Hepatocyte (in vitro differentiated cells): ENCODE data around the gene SEL1L2. TPM values are rescaled to one million over a fixed set of nuclear protein-coding genes. Genes with fewer than 3 reads are reported as not detected.

Source experiments
- DNase-seq: peaks from one replicate; pipeline ENCODE4 v3.0.0-alpha.2; 2016; ENCODE audit warnings: low spot score
- H2AFZ ChIP-seq: fragments of 200-600 bp; sonication (generic); 2 replicates; pipeline ENCODE4 v1.6.0; 2016; ENCODE audit warnings: antibody characterized with exemption, mild to moderate bottlenecking
- H3K27ac ChIP-seq: fragments of 200-600 bp; sonication (generic); 2 replicates; pipeline ENCODE4 v1.5.1; 2016; ENCODE audit warnings: mild to moderate bottlenecking
- H3K27me3 ChIP-seq: fragments of 200-600 bp; sonication (generic); 2 replicates; pipeline ENCODE4 v1.6.1; 2016
- H3K36me3 ChIP-seq: fragments of 200-600 bp; sonication (generic); replicated peaks from 2 replicates; pipeline ENCODE4 v1.5.1; 2016; ENCODE audit warnings: low read depth; ENCODE audit not compliant: insufficient read depth
- H3K4me1 ChIP-seq: fragments of 200-600 bp; sonication (generic); 2 replicates; pipeline ENCODE4 v1.5.1; 2016; ENCODE audit warnings: mild to moderate bottlenecking, moderate library complexity; ENCODE audit not compliant: insufficient read depth
- H3K4me2 ChIP-seq: fragments of 200-600 bp; sonication (generic); 2 replicates; pipeline ENCODE4 v1.6.0; 2016
- H3K4me3 ChIP-seq: fragments of 200-600 bp; sonication (generic); 2 replicates; pipeline ENCODE4 v1.5.1; 2016; ENCODE audit warnings: mild to moderate bottlenecking
- H3K79me2 ChIP-seq: fragments of 200-600 bp; sonication (generic); 2 replicates; pipeline ENCODE4 v1.6.0; 2017; ENCODE audit warnings: mild to moderate bottlenecking
- H3K9me2 ChIP-seq: fragments of 200-600 bp; sonication (generic); replicated peaks from 2 replicates; pipeline ENCODE4 v1.6.0; 2017; ENCODE audit warnings: mild to moderate bottlenecking; ENCODE audit not compliant: insufficient read depth
- H3K9me3 ChIP-seq: fragments of 200-600 bp; sonication (generic); 2 replicates; pipeline ENCODE4 v1.5.1; 2016; ENCODE audit warnings: low read depth, mild to moderate bottlenecking
- H4K20me1 ChIP-seq: fragments of 200-600 bp; sonication (generic); 2 replicates; pipeline ENCODE4 v1.6.0; 2016; ENCODE audit warnings: mild to moderate bottlenecking; ENCODE audit not compliant: insufficient read depth, poor library complexity, severe bottlenecking
- EZH2 ChIP-seq: fragments of 200-600 bp; sonication (generic); IDR thresholded peaks from 2 replicates; pipeline ENCODE4 v1.6.1; 2016; ENCODE audit warnings: antibody characterized with exemption, mild to moderate bottlenecking, borderline replicate concordance
- EZH2phosphoT487 ChIP-seq: fragments of 200-600 bp; sonication (generic); IDR thresholded peaks from one replicate; pipeline ENCODE4 v1.6.1; 2018; ENCODE audit warnings: antibody characterized with exemption, mild to moderate bottlenecking, low read depth, moderate library complexity; ENCODE audit not compliant: unreplicated experiment, severe bottlenecking
- WGBS: methylation state at CpG from one replicate; pipeline ENCODE4 v1.1.6; 2016; ENCODE audit warnings: low lambda C conversion rate; ENCODE audit errors: missing lambda C conversion rate; 5-methylcytosine and 5-hydroxymethylcytosine counted together
- polyA plus RNA-seq: library from polyadenylated mRNA; unstranded; fragments of >200 nt; fragmentation: Nextera tagmentation; extraction: Ambion mirVana; gene quantifications from 2 replicates; pipeline ENCODE4 v1.2.1, GENCODE V29; 2016
- total RNA-seq: library from RNA; depleted of rRNA; stranded (reverse); fragments of >200 nt; gene quantifications from 2 replicates; pipeline ENCODE4 v1.2.3, GENCODE V29; 2014
- TF ChIP-seq, protein P1 (sequence below): fragments of 200-600 bp; sonication (generic); IDR thresholded peaks from 2 replicates; pipeline ENCODE4 v1.5.1; 2016; ENCODE audit warnings: antibody characterized with exemption, mild to moderate bottlenecking; ENCODE audit not compliant: poor library complexity

SEL1L2 gene
- total and polyA plus RNA-seq, 2 experiments from 2014 or later = not detected

- Histone ChIP-seq H3K9me3 (no peaks in the 10 kb centered on the region), H3K4me1 (no peaks in the 10 kb centered on the region), H3K4me3 (no peak overlapping the region), H4K20me1 (no peaks in the 10 kb centered on the region), H2AFZ (no peak overlapping the region), H3K4me2 (no peak overlapping the region), H3K27me3 (no peaks in the 10 kb centered on the region), H3K27ac (no peak overlapping the region), H3K36me3 (no peaks in the 10 kb centered on the region), H3K9me2 (no peaks in the 10 kb centered on the region), H3K79me2 (no peaks in the 10 kb centered on the region)
- TF ChIP-seq, protein P1, sequence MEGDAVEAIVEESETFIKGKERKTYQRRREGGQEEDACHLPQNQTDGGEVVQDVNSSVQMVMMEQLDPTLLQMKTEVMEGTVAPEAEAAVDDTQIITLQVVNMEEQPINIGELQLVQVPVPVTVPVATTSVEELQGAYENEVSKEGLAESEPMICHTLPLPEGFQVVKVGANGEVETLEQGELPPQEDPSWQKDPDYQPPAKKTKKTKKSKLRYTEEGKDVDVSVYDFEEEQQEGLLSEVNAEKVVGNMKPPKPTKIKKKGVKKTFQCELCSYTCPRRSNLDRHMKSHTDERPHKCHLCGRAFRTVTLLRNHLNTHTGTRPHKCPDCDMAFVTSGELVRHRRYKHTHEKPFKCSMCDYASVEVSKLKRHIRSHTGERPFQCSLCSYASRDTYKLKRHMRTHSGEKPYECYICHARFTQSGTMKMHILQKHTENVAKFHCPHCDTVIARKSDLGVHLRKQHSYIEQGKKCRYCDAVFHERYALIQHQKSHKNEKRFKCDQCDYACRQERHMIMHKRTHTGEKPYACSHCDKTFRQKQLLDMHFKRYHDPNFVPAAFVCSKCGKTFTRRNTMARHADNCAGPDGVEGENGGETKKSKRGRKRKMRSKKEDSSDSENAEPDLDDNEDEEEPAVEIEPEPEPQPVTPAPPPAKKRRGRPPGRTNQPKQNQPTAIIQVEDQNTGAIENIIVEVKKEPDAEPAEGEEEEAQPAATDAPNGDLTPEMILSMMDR = no peak
- TF ChIP-seq EZH2phosphoT487 = no peak
- TF ChIP-seq EZH2 = no peak
- no peak for DNase-seq
- 91% methylated on average over 9 of the region's 9 CpGs for WGBS
These were observed 53.4 kb downstream of the SEL1L2 start for GRCh38 chr20:13936781-13937576.

DNA sequence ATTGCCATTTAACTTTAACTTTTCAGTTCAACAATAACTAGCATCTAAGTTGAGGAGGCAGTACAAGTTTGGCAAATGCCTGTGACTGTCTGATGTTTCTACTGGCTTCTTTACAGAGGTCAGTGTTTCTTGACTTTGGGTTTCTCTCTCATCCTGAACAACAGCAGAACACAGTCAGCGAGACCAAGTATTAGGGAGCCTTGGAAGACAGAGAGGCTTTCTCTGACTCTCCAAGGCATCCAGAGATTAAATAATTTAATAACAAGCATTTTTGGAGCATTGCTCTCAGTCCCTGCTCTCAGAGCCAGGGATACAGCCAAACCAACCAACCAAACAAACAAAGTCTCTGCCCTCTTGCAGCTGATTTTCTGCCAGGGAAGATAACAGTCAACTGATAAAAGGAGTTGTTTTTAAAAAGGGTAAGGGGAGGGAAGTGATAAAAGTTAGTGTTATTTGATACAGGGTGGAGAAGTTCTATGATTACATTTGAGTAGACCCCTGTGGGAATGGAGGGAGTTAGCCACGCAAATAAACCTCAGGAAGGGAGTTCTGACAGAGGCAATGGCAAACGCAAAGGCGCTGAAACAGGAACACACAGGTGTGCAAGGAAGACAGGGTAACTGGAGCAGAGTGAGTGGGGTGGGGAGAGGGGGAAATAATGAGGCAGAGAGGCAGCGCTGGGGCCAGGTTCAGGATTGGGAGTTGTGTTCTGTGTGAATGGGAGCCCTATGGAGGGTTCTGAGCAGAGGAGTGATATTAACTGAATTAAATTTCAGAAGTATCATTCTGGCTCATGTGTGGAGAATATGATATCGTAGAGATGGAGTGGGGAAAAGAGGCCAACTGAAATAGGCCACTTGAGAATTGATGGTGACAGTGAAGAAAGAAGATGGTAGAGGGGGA, 55.2 kb downstream of the SEL1L2 start:
- Histone ChIP-seq H3K27ac (no peak overlapping the region), H4K20me1 (no peaks in the 10 kb centered on the region), H3K4me1 (no peaks in the 10 kb centered on the region), H3K27me3 (no peaks in the 10 kb centered on the region), H3K9me3 (no peaks in the 10 kb centered on the region), H3K36me3 (no peaks in the 10 kb centered on the region), H2AFZ (no peak overlapping the region), H3K9me2 (no peaks in the 10 kb centered on the region), H3K79me2 (no peaks in the 10 kb centered on the region), H3K4me2 (no peak overlapping the region), H3K4me3 (no peak overlapping the region)
- DNase-seq = no peak
- 65% methylated on average over 6 of the region's 6 CpGs for WGBS
- no peak for TF ChIP-seq EZH2phosphoT487
- TF ChIP-seq, protein P1 = no peak
- no peak for TF ChIP-seq EZH2

DNA sequence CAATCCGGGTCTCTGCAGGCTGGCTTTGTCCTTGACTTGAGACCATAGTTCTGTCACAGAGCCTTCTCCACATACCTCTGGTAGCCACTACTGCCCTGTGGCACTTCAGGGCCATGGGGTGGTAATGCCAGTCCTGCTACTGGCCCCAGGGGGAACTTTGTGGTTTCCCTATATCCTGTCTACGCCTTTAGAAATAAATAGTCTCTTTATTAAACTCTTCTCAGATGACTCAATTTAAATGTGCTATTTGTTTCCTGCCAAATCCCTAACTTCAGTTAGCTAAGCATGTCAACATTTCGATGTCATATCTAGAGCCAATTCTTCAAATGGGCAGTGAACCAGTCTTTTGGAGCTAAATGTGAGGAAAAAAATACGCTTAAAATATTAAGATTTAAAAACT, 60.1 kb downstream of the SEL1L2 start:
- Histone ChIP-seq H2AFZ (no peak overlapping the region), H3K9me2 (no peaks in the 10 kb centered on the region), H4K20me1 (no peaks in the 10 kb centered on the region), H3K79me2 (no peaks in the 10 kb centered on the region), H3K27ac (no peak overlapping the region), H3K9me3 (no peaks in the 10 kb centered on the region), H3K4me2 (no peak overlapping the region), H3K27me3 (no peaks in the 10 kb centered on the region), H3K4me3 (no peak overlapping the region), H3K36me3 (no peaks in the 10 kb centered on the region), H3K4me1 (no peaks in the 10 kb centered on the region)
- no peak for TF ChIP-seq EZH2
- TF ChIP-seq, protein P1 = no peak
- no peak for TF ChIP-seq EZH2phosphoT487
- WGBS = 66% methylated on average over 4 of the region's 4 CpGs
- no peak for DNase-seq
